GM21526 (cell line): ENCODE results near the gene MATN4.

ENCODE experiments used
- ATAC-seq: cut with Tn5 transposase; IDR thresholded peaks from one replicate; pipeline ENCODE4 v1.9.1; 2021; ENCODE audit warnings: moderate library complexity; ENCODE audit not compliant: unreplicated experiment, low FRiP score

MATN4 gene

GRCh38 chr20:45293041-45294002 lies 14.8 kb downstream of the MATN4 start:
- no peak for ATAC-seq

DNA sequence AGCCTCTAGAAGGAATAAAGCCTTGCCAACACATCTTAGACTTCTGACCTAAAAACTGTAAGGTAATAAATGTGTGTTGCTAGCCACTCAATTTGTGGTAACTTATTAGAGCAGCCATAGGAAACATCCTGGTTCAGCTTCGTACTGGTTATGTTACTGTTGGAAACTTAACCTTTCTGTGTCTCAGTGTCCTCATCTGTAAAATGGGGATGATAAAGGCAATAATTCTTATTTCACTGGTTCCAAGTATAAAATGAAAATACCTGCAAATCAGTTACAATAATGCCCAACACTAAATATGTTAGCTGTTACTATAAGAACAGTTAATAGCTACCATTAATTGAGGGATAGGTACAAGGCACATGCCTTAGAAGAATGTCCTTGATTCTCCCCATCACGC lies 15.8 kb downstream of the MATN4 start:
- ATAC-seq: no peak

- no peak for ATAC-seq
Measured at GRCh38 chr20:45291526-45291925, 16.6 kb downstream of the MATN4 start.

- ATAC-seq: no peak
Measured at GRCh38 chr20:45290677-45291355, 17.3 kb downstream of the MATN4 start.

DNA sequence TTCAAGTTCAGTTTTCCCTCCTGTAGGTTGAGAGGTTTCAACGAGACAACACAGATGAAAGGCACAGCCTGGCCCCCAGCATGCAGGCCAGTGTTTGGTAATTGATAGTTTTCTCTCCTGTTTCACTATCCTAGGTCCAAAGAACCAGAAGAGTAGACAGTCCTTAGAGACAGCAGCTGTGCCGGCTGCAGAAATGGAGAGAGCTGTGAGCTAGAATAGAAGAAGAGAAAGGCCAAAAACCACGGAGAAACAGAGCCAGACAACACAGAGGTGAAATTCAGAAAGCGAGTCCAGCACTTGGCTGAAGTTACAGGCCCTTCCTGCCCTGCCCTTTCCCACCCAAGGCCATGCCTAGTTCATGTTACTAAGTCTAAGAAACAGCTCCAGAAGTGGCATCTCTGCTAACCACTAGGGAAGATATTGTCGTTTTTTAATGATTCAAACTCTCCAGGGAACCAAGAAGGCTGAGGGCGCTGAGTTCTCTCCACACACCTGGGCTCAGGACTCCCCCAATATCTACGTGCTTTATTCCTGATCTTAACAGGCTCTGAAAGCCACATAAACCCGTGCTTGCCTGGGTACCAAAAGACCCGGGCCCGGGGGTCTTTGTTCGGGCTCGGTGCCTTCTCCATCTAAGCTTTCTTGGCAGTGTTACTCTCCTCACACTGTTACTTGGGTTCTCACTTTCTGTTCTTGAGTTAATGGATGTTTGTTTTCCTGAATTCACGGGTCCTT lies 18.0 kb downstream of the MATN4 start:
- no peak for ATAC-seq

DNA sequence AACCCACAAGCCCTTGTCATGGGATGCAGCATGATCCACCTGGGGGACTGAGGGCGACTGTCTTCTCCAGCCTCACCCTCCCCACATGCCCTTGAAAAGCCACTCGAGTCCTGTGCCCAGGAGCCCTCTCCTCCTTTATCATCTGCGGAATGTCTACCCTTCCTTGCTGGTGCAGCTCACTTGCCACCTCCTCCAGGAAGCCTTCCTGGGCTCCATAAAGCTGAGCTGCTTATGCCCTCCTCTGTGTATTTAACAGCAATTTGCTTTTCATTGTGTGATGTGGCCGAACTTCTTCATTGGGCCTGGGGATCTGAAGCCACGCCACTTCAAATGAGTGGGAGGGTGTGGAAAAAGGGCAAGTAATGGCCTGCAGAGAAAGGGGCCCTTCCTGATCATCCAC lies 19.2 kb downstream of the MATN4 start:
- no peak for ATAC-seq

DNA sequence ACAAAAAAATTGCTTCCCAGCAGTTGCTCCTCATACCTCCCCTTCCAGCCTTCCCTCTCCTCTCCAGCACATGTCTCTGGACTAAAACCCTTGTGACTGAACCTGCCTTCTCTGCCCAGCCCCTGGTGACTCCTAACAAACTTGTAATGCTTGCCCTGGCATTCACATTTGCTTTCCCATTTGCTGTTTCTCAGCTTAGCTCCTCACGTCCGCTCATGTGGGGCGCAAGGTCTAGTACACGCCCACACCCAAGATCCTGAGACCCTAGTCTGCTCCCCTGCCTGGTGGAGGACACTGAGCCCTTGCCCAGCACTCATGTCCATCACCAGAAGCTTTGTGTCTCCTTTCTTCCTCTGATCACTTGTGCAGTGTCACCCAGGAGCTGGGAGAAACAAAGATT lies 19.7 kb downstream of the MATN4 start:
- no peak for ATAC-seq

- no peak for ATAC-seq
Measured at GRCh38 chr20:45283551-45284057, 24.5 kb downstream of the MATN4 start.

DNA sequence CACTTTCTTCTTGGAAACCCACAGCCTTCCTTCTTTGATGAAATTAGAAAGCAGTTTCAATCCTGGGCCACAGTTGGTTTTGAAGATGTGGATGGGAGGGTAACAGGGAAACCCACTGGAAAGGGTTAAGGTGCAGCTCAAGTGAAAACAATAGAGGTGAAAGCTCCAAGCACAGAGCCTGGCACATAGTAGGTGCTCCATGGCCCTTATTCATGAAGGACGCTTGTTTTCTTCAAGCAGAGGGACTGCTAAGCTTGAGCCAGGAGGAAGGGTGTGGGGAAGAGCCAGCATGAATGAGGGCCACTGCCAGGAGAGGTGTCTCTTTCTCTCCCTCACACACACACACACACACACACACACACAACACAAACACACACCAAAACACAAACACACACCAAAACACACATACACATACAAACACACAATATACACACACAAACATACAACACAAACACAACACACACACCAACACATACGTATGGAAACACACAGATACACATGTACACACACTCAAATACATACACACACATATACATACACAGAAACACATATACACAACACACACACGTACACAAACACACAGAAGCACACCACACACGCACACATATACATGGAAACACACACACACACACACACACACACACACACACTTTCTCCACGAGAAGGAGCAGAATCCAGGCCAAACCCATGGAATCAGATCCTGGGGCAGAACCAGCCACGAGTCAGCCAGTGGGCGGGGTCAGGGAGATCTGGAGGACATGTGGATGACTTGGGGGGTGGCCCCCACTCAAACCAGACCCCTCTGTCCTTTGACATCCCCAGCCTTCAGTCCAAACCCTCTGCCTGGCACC lies 25.2 kb downstream of the MATN4 start:
- ATAC-seq: no peak

- no peak for ATAC-seq
Measured at GRCh38 chr20:45279992-45280391, 28.1 kb downstream of the MATN4 start.

DNA sequence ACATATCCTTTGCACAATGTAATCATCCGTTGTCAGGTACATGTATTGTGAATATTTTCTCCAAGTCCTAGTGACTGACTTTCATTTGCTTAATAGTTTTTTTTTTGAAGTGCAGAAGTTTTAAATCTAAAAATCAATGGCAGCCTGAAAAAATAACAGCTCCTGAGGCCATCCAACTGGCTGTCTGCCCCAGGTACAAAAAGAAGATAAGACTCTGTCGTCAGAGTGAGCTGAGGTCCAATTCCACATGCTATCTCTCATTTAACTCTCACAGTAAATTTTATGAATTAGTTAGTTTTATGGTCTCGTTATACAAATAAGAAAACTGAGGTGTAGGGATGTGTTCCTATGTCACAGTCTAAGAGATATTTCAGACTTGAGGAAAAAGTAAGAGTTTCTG lies 32.8 kb downstream of the MATN4 start:
- no peak for ATAC-seq

DNA sequence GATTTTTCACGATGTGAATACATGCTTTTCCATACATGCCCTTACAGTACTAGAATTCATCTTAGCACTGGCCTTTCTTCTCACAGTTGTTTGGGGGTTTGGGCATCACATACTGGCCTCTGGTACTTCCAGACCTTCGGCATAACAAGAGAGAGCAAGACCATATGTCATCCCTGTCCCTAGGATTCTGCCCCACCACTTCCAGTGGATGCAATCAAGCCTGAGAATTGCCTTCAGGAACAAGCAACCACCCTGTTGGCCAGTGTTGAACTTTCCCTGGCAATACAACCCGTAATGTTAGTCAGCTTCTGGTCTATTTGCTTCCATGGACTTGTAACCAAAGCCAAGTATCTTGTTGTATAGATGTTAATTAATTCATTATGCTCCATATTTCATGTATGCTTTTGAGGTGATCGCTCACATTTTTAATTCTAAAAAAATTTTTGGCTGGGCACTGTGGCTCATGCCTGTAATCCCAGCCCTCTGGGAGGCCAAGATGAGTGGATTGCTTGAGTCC lies 38.3 kb downstream of the MATN4 start:
- ATAC-seq: no peak

DNA sequence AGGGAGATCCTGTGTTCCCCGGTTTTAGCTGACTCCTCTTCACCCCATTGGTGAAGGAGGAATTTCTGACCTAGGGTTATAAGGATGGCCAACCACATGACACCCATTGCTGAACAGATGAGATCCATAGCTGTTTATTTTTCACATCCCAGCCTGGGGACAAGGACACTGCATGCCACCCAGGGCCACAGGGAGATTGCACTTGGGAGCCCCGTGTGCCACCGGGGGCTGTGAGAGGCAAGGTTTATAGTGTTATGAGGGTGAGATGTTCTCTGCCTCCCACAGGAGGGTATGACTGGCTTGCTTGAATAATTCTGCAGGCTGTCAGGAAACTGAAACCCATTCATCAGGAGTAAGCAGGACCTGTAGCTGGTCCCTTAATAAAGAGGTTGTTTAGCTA lies 39.0 kb downstream of the MATN4 start:
- ATAC-seq: no peak

DNA sequence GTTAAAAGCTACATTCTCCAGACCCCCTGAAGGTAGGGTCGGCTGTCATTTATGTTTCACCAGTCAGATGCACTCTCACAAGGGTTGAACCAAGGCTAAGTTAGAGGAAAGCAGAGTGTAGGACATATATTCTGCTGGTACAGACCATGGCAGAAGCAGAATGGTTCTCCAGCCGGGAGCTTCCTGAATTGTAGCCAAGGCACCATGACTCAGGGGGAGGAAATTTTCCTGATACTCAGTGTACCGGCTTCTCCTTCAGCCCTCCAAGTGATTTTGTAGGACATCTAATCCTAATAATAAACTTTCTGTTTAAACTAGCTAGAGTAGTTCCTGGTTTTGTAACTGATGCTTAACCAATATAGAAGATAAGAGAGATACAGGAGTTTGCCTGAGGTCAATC lies 39.6 kb downstream of the MATN4 start:
- no peak for ATAC-seq

DNA sequence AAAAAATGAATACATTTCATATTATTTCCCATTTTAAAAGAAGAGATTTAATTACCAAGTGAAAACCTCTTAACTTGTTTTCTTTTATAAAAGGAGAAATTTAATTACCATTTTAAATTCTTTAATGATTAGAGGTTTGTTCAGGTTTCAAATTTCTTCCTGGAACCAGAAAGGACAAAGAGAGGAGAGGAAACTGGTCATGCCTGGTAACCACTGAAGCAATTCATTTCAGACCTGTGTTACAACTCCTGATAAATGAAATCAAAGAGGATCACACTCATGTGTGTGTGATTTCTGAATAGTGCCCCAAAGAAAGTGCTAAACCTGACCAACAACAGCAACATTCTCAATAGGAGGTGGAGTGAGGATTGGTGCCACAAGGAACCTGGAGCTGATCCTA lies 41.1 kb downstream of the MATN4 start:
- no peak for ATAC-seq

- no peak for ATAC-seq
Measured at GRCh38 chr20:45263556-45264266, 44.4 kb downstream of the MATN4 start.

DNA sequence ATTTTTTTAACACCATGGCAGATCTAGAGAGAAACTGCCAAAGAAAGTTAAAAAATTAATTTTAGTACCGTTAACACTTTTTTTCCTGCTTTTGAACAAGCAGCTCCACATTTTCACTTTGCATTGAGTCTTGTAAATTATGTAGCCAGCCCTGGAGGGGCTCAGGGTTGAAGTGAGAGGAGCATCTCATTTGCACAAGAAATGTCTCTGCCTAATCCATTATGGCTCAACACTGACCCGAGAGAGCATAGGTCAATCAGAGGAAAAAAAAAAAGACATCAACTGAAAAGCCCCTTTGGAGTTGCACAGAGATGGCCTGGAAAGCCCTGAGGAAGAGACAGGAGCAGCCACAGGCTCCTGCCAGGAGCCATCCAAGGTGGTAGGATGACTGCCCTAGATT lies 49.4 kb downstream of the MATN4 start:
- ATAC-seq: no peak

DNA sequence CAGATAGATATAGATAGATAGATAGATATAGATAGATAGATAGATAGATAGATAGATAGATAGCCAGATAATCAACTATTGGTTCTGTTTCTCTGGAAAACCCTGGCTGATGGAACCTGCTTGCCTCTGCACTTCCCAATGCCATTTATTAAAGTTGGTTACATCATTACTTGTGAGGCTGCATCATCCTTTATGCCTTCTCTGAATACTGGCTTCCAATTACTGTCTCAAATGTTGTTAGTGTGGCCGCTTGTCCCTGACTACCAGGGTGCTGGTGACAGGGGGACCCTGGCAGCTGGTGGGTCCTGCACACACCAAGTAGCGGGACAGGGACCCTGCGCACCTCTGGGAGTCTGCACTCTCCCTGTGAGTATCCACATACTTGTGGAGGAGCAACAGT lies 49.8 kb downstream of the MATN4 start:
- no peak for ATAC-seq

DNA sequence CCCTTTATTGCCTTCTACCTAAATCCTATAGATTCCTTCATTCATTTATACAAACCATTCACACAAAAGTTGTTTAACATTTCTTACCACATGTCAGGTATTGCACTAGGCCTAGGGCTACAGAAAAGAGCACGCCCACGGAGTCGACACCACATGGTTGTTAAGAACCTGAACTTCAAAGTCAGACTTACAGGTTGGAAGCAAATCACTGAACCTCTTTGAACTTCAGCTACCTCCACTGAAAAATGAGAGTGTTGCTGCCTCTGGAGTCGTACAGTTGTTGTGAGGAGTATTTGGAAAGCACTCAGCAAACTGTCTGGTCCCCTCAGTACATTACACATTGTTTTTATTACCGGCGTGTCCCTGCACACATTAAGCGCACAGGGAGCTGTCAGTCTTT lies 50.4 kb downstream of the MATN4 start:
- ATAC-seq: no peak
